WTC11 (cell line): Measurements from ENCODE around the gene ARHGAP29. TPM values are rescaled to one million over a fixed set of nuclear protein-coding genes. Genes with fewer than 3 reads are reported as not detected.

ENCODE experiments used
- ATAC-seq: fragments of 200-7000 bp; cut with Tn5 transposase; 2 replicates; pipeline ENCODE4 v1.10.0; 2021; ENCODE audit warnings: mild to moderate bottlenecking, moderate library complexity
- CTCF ChIA-PET: fragments of 300-600 bp; sonication (Branson Sonifier 250); formaldehyde crosslinking; loops from one replicate; lab custom pipeline; 2021; ENCODE audit warnings: antibody characterized with exemption; lab: Charles Lee
- POLR2A ChIA-PET: fragments of 350-600 bp; sonication (Branson Sonifier 250); formaldehyde crosslinking; loops from one replicate; lab custom pipeline; 2021; ENCODE audit warnings: antibody characterized with exemption; lab: Charles Lee
- DNase-seq: peaks from one replicate; pipeline ENCODE4 v3.0.0; 2021; ENCODE audit warnings: low spot score
- H3K27ac Mint-ChIP-seq: 2 replicates; pipeline ENCODE4 v1.8.0; 2021; ENCODE audit warnings: mixed read lengths
- H3K27me3 Mint-ChIP-seq: 2 replicates; pipeline ENCODE4 v1.8.0; 2021; ENCODE audit warnings: low read depth, mild to moderate bottlenecking, moderate library complexity, mixed read lengths
- H3K36me3 Mint-ChIP-seq: 2 replicates; pipeline ENCODE4 v1.8.0; 2021; ENCODE audit warnings: mixed read lengths
- H3K4me1 Mint-ChIP-seq: 2 replicates; pipeline ENCODE4 v1.8.0; 2022; ENCODE audit warnings: mixed read lengths
- H3K4me3 Mint-ChIP-seq: 2 replicates; pipeline ENCODE4 v1.8.0; 2021; ENCODE audit warnings: mild to moderate bottlenecking, moderate library complexity, mixed read lengths
- H3K9me3 Mint-ChIP-seq: 2 replicates; pipeline ENCODE4 v1.8.0; 2021; ENCODE audit warnings: mixed read lengths
- GABPB1 ChIP-seq: sonication (generic); formaldehyde crosslinking; IDR thresholded peaks from 2 replicates; pipeline ENCODE4 v1.8.1; 2023; ENCODE audit warnings: mild to moderate bottlenecking, missing genetic modification reagents
- NFE2L1 ChIP-seq: sonication (generic); formaldehyde crosslinking; IDR thresholded peaks from 2 replicates; pipeline ENCODE4 v1.8.1; 2023; ENCODE audit warnings: missing genetic modification reagents
- SMAD4 ChIP-seq: sonication (generic); formaldehyde crosslinking; IDR thresholded peaks from 2 replicates; pipeline ENCODE4 v1.8.0; 2022; ENCODE audit warnings: mild to moderate bottlenecking, missing genetic modification reagents
- TP53 ChIP-seq: sonication (generic); formaldehyde crosslinking; IDR thresholded peaks from 2 replicates; pipeline ENCODE4 v1.8.1; 2023; ENCODE audit warnings: mild to moderate bottlenecking, missing genetic modification reagents
- ZBTB21 ChIP-seq: sonication (generic); formaldehyde crosslinking; IDR thresholded peaks from 2 replicates; pipeline ENCODE4 v1.8.1; 2023; ENCODE audit warnings: mild to moderate bottlenecking, missing genetic modification reagents, borderline replicate concordance
- ZNF121 ChIP-seq: sonication (generic); formaldehyde crosslinking; IDR thresholded peaks from 2 replicates; pipeline ENCODE4 v1.8.0; 2023; ENCODE audit warnings: missing genetic modification reagents
- total RNA-seq: library from RNA; stranded (reverse); gene quantifications from 3 replicates; pipeline ENCODE4 v1.2.3, GENCODE V29; 2021
- TF ChIP-seq, protein P1 (sequence below): sonication (generic); formaldehyde crosslinking; conservative IDR thresholded peaks from 2 replicates; pipeline ENCODE4 v1.8.1; 2022; ENCODE audit warnings: mild to moderate bottlenecking, missing genetic modification reagents
- TF ChIP-seq, protein P2 (sequence below): sonication (generic); formaldehyde crosslinking; IDR thresholded peaks from 2 replicates; pipeline ENCODE4 v1.8.0; 2023; ENCODE audit warnings: mild to moderate bottlenecking, missing genetic modification reagents
- TF ChIP-seq, protein P3 (sequence below): sonication (generic); formaldehyde crosslinking; conservative IDR thresholded peaks from 2 replicates; pipeline ENCODE4 v1.8.1; 2023; ENCODE audit warnings: mild to moderate bottlenecking, low read depth, missing genetic modification reagents, moderate library complexity
- TF ChIP-seq, protein P4 (sequence below): sonication (generic); formaldehyde crosslinking; IDR thresholded peaks from 2 replicates; pipeline ENCODE4 v1.8.0; 2023; ENCODE audit warnings: missing genetic modification reagents
- TF ChIP-seq, protein P5 (sequence below): fragments of 250-450 bp; sonication (Bioruptor Pico); IDR thresholded peaks from 2 replicates; pipeline ENCODE4 v1.9.0; 2021; ENCODE audit warnings: mild to moderate bottlenecking, borderline replicate concordance

Gene ARHGAP29
- total RNA-seq, 1 experiment from 2014 or later = 6.6 TPM

DNA sequence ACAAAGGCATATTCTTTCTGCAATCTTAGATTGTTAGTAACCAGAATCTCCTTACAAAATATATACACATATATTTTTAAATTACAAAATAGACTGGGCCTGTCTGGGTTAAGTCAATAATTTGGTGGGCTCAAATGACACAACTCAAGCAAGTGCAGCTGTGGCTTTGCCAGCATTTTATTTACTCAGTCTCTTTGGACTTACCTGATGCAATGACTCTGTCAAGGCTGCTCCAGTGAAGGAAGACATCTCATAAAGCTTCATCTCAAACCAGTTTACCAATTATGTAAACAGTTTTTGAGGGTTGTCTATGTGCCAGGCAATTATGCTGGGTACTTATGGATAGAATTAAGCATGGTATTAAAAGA is 93.6 kb downstream of the ARHGAP29 start:
- no peak for ATAC-seq
- no peak for DNase-seq
- no peak overlapping the region for H3K27ac Mint-ChIP-seq
- CTCF ChIA-PET = no interaction called here
- TF ChIP-seq ZBTB21 (no peak), NFE2L1 (no peak), TP53 (no peak), GABPB1 (CRISPR knock-in tag) (peak; percentile 91)
- TF ChIP-seq, protein P1, sequence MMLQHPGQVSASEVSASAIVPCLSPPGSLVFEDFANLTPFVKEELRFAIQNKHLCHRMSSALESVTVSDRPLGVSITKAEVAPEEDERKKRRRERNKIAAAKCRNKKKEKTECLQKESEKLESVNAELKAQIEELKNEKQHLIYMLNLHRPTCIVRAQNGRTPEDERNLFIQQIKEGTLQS (CRISPR knock-in tag) = no peak
- TF ChIP-seq, protein P2, sequence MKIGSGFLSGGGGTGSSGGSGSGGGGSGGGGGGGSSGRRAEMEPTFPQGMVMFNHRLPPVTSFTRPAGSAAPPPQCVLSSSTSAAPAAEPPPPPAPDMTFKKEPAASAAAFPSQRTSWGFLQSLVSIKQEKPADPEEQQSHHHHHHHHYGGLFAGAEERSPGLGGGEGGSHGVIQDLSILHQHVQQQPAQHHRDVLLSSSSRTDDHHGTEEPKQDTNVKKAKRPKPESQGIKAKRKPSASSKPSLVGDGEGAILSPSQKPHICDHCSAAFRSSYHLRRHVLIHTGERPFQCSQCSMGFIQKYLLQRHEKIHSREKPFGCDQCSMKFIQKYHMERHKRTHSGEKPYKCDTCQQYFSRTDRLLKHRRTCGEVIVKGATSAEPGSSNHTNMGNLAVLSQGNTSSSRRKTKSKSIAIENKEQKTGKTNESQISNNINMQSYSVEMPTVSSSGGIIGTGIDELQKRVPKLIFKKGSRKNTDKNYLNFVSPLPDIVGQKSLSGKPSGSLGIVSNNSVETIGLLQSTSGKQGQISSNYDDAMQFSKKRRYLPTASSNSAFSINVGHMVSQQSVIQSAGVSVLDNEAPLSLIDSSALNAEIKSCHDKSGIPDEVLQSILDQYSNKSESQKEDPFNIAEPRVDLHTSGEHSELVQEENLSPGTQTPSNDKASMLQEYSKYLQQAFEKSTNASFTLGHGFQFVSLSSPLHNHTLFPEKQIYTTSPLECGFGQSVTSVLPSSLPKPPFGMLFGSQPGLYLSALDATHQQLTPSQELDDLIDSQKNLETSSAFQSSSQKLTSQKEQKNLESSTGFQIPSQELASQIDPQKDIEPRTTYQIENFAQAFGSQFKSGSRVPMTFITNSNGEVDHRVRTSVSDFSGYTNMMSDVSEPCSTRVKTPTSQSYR = no peak
- TF ChIP-seq, all 79 proteins: peak for 1
- Mint-ChIP-seq H3K4me1 (peaks cover 12% of the 10 kb centered on the region), H3K36me3 (no peaks in the 10 kb centered on the region), H3K9me3 (peaks cover 9% of the 10 kb centered on the region; the same call in 1 of the 2 replicates), H3K27me3 (no peaks in the 10 kb centered on the region; the same call in 1 of the 2 replicates), H3K4me3 (no peak overlapping the region)
- POLR2A ChIA-PET = no interaction called here

DNA sequence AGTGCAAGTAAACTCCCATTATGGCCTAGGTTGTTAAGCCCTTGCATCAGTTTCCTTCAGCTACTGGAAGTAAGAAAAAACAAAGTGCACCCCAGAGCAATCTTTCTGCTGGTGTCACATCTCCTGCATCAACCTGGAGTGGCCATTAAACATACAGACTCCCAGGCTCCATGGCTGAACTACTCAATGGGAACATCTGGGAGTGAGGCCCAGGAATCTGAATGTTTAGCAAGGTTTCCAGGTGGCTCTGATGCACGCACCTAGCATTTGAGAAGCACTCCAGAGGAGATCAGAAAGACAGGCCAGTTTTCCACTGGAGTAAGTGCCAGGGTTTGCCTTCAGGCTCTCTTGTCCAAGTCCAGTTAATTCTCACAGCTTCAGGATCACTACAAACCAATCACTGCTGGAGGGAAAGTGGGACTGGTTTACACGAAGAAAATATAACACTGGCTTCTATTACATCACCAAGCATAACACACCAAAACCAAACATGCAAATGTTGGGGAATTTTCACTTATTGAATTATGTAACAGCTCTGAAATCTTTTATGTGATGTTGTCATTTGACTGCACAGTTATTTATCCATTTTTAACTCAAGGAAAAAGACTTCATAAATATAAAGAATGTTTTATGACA is 94.1 kb downstream of the ARHGAP29 start:
- Mint-ChIP-seq H3K27ac (no peak overlapping the region), H3K9me3 (peaks cover 9% of the 10 kb centered on the region; the same call in 1 of the 2 replicates)

More for the DNA sequence above, 94.1 kb downstream of the ARHGAP29 start:
- Mint-ChIP-seq H3K27me3 (no peaks in the 10 kb centered on the region; the same call in 1 of the 2 replicates), H3K4me1 (peaks cover 11% of the 10 kb centered on the region), H3K4me3 (no peak overlapping the region)
- ChIA-PET POLR2A (no interaction called here), CTCF (no interaction called here)
- DNase-seq (no peak), ATAC-seq (no peak)
- no peak for TF ChIP-seq TP53
- TF ChIP-seq, protein P3, sequence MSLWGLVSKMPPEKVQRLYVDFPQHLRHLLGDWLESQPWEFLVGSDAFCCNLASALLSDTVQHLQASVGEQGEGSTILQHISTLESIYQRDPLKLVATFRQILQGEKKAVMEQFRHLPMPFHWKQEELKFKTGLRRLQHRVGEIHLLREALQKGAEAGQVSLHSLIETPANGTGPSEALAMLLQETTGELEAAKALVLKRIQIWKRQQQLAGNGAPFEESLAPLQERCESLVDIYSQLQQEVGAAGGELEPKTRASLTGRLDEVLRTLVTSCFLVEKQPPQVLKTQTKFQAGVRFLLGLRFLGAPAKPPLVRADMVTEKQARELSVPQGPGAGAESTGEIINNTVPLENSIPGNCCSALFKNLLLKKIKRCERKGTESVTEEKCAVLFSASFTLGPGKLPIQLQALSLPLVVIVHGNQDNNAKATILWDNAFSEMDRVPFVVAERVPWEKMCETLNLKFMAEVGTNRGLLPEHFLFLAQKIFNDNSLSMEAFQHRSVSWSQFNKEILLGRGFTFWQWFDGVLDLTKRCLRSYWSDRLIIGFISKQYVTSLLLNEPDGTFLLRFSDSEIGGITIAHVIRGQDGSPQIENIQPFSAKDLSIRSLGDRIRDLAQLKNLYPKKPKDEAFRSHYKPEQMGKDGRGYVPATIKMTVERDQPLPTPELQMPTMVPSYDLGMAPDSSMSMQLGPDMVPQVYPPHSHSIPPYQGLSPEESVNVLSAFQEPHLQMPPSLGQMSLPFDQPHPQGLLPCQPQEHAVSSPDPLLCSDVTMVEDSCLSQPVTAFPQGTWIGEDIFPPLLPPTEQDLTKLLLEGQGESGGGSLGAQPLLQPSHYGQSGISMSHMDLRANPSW = no peak
- no peak for TF ChIP-seq NFE2L1
- TF ChIP-seq ZNF121 (CRISPR knock-in tag) = no peak
- TF ChIP-seq, protein P4, sequence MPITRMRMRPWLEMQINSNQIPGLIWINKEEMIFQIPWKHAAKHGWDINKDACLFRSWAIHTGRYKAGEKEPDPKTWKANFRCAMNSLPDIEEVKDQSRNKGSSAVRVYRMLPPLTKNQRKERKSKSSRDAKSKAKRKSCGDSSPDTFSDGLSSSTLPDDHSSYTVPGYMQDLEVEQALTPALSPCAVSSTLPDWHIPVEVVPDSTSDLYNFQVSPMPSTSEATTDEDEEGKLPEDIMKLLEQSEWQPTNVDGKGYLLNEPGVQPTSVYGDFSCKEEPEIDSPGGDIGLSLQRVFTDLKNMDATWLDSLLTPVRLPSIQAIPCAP = no peak
- TF ChIP-seq SMAD4 (CRISPR knock-in tag) = no peak
- TF ChIP-seq, protein P5, sequence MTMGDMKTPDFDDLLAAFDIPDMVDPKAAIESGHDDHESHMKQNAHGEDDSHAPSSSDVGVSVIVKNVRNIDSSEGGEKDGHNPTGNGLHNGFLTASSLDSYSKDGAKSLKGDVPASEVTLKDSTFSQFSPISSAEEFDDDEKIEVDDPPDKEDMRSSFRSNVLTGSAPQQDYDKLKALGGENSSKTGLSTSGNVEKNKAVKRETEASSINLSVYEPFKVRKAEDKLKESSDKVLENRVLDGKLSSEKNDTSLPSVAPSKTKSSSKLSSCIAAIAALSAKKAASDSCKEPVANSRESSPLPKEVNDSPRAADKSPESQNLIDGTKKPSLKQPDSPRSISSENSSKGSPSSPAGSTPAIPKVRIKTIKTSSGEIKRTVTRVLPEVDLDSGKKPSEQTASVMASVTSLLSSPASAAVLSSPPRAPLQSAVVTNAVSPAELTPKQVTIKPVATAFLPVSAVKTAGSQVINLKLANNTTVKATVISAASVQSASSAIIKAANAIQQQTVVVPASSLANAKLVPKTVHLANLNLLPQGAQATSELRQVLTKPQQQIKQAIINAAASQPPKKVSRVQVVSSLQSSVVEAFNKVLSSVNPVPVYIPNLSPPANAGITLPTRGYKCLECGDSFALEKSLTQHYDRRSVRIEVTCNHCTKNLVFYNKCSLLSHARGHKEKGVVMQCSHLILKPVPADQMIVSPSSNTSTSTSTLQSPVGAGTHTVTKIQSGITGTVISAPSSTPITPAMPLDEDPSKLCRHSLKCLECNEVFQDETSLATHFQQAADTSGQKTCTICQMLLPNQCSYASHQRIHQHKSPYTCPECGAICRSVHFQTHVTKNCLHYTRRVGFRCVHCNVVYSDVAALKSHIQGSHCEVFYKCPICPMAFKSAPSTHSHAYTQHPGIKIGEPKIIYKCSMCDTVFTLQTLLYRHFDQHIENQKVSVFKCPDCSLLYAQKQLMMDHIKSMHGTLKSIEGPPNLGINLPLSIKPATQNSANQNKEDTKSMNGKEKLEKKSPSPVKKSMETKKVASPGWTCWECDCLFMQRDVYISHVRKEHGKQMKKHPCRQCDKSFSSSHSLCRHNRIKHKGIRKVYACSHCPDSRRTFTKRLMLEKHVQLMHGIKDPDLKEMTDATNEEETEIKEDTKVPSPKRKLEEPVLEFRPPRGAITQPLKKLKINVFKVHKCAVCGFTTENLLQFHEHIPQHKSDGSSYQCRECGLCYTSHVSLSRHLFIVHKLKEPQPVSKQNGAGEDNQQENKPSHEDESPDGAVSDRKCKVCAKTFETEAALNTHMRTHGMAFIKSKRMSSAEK (CRISPR knock-in tag) = no peak
- TF ChIP-seq, all 79 proteins: peak for 0
- no peaks in the 10 kb centered on the region for H3K36me3 Mint-ChIP-seq
